HG02840 (cell line): ENCODE results near the gene ERI2.
A peak's percentile ranks its signal among the peaks of the same experiment; 100 is the strongest.
"Not testable (repeated sequence)": the region's sequence is repeated elsewhere in the genome, so short reads cannot be mapped to it uniquely, and the experiment has no call there.

Source experiments
- ATAC-seq: cut with Tn5 transposase; IDR thresholded peaks from one replicate; pipeline ENCODE4 v1.9.1; 2021; ENCODE audit warnings: mild to moderate bottlenecking, moderate library complexity, moderate number of reproducible peaks; ENCODE audit not compliant: unreplicated experiment, low FRiP score

ERI2 gene

DNA sequence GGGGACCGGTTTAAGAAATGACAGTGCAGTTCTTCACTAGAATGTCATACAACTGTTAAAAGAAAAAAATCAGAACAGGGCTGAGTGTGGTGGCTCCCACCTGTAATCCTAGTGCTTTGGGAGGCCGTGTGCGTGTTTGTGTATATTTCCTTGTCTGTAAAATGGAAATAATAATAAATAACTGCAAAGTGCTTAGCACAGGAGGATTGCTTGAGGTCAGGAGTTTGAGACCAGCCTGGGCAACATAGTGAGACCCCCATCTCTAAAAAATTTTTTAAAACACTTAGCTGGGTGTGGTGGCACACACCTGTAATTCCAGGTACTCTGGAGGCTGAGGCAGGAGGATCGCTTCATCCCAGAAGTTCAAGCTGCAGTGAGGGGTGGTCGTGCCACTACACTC lies 40.0 kb downstream of the ERI2 start:
- ATAC-seq, result no peak

DNA sequence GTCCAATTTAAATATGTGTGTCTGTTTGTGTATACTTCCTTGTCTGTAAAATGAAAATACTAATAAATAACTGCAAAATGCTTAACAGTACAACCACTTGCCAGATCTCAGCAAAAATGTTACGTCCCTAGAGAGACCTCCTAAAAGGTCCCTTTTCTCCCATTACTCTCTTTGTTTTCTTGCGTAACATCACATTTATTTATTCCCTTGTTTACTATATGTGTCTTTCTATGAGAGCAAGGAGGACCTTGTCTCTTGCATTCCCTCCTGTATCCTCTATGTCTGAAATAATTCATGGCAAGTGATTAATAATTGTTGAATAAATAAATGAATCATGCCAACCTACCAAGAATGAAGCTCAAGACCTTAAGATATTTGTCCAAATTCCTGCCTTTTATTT lies 40.5 kb downstream of the ERI2 start:
- no peak for ATAC-seq

DNA sequence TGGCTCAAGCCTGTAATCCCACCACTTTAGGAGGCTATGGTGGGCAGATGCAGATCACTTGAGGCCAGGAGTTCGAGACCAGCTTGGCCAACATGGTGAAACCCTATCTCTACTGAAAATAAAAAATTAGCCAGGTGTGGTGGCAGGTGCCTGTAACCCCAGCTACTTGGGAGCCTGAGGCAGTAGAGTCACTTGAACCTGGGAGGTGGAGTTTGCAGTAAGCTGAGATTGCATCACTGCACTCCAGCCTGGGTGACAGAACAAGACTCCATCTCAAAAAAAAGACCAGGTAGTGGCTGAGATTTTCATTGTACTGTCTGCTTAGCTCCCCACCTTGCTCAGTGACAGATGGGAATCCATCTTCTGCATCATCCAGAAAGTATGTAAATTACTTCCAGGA lies 41.8 kb downstream of the ERI2 start:
- ATAC-seq, result not testable (repeated sequence)

DNA sequence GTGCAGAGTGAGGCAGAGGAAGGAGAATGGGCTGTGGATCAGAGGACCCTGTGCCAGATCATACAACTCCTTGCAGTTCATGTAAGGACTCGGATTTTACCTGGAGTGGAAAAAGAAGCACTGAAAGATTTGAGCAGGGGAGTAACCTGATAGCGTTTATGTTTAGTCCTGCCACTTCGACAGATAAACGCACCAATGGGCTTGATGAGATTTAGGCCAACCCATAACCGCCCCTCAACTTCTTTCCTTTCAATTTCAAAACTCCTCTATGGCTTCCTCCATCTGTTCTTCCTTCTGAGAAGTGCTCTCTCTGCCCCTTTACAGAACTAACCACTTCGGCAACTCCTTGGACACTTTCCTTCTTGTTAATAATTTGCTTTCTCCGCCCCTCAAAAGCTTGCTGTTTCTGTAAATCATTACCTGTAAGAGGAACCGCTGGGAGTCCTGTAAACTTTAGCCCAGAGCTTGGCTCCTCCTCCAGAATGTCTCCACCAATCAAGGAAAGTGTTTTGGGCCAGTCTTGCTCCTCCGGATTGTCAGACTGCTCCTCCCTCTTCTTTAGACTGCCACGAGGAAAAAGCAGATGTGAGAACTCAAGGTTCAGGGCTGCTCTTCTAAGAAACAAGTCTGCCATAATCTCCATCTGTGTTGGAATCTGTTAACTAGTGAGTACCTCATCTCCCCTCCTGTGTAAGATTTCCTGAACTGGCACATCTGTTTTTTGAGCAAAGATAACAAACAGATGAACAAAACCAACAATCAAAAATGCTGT lies 42.6 kb downstream of the ERI2 start, which contains the start of gene ACSM3:
TSS of gene ACSM3 (plus strand) at position 554 of the 772 bp plus-strand sequence. CDS start 6,021 bp downstream, outside the sequence.
- ATAC-seq, result peak; percentile 97

DNA sequence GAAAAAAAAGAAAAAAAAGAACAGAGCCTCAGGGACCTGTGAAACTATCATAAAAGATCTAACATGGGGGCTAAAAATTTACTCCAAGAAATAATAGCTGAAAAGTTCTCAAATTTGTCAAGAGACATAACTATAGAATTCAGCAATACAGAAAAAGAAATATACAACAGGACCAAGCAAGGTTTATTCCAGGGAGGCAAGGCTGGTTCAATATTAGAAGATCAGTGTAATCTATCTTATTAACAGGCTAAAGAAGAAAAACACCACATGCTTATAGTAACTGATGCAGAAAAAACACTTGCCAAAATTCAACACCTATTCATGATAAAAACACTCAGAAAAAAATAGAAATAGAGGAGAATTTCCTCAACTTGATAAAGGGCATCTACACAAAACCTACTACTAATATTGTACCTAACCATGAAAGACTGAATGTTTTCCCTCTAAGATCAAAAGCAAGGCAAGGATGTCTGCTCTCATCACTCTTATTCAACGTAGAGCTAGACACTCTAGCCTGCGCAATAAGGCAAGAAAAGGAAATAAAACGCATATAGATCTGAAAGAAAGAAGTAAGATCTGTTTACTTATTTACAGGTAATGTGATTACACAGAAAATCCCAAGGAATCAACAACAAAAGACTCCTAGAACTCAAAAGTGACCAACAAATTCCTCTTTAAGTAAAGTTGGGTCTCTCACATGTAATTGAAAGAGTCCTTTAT lies 43.7 kb downstream of the ERI2 start:
- no peak for ATAC-seq

DNA sequence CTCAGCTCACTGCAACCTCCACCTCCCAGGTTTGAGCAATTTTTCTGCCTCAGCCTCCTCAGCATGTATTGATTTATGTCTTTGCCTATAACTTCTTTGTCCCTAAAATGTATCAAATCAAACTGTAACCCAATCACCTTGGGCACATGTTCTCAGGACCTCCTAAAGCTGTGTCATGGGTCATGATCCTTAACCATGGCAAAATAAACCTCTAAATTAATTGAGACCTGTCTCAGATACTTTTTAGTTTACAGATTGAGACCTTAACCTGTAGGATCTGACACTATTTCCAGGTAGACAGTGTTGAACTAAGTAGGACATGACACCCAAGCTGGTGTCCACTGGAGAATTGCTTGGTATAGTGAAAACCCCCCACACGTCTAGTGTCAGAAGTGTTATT lies 45.1 kb downstream of the ERI2 start:
- ATAC-seq, result no peak

DNA sequence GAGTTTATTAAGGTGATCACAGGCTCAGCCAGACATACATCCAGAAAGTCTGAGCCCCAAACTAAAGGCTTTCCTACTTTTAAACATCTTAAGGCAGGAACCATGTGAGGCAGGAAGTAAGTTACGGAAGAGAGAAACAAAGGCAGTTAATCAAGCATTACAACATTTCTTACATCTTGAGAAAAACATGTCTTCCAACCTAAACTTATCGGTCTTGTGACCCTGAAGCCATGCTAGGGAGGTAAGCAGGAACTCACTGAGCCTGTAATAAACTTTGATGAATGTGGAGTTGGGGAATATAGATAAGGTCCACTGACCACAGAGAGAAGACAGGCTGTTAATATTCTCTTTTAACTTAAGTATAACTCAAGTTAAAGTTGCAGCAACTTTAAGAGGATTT lies 45.9 kb downstream of the ERI2 start:
- ATAC-seq, result no peak

DNA sequence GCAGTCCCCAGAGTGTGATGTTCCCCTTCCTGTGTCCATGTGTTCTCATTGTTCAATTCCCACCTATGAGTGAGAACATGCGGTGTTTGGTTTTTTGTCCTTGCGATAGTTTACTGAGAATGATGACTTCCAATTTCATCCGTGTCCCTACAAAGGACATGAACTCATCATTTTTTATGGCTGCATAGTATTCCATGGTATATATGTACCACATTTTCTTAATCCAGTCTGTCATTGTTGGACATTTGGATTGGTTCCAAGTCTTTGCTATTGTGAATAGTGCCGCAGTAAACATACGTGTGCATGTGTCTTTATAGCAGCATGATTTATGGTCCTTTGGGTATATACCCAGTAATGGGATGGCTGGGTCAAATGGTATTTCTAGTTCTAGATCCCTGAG lies 50.5 kb downstream of the ERI2 start:
- ATAC-seq, result not testable (repeated sequence)

DNA sequence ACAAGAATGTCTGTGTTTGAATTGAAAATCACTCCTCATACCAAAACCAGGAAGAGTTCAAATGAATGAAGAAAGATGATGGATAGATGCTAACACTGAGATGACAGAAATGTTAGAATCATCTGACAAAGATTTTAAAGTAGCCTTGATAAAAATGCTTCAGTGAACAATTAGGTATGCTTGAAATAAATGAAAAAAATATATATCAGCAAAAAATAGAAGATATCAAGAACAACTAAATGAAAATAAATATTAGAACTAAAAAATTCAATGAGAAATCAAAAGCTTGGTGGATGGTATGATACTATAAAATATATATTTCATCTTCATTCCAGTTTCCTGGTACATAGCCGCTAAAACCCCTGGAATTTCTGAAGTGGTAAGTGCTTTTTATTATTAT lies 51.0 kb downstream of the ERI2 start:
- no peak for ATAC-seq

DNA sequence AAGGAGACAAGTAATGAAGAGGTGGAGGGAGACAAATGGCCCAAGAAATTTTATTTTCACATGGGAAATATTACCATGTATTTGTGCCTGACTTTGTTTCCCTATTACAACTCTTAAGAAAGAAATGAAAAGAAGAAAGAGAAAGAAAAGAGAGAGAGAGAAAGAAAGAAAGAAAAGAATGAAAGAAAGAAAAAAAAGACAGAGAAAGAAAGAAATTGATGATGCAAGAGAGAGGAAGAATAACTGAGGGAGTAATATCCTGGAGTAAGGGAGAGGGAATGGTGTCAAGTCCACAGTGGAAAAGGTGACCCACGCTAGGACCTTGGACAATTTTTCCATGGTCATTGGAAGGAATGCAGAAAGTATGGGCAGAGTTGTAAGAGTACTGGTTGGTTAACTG lies 52.5 kb downstream of the ERI2 start:
- no peak for ATAC-seq

DNA sequence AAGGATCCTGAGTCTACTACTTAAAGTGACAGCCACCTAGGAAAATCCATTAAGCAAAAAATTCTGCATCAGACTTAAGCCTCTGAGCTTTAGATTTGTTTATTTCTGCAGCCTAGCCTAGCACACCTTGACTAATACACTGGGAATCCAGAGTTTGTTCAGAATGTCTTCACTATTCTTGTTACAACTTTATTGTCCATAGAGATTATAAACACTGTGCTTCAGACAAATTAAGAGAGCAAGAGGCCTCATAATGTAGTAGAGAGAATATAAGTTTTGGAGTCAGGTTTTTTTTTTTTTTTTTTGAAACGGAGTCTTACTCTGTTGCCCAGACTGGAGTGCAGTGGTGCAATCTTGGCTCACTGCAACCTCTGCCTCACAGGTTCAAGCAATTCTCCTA lies 55.7 kb downstream of the ERI2 start:
- no peak for ATAC-seq

DNA sequence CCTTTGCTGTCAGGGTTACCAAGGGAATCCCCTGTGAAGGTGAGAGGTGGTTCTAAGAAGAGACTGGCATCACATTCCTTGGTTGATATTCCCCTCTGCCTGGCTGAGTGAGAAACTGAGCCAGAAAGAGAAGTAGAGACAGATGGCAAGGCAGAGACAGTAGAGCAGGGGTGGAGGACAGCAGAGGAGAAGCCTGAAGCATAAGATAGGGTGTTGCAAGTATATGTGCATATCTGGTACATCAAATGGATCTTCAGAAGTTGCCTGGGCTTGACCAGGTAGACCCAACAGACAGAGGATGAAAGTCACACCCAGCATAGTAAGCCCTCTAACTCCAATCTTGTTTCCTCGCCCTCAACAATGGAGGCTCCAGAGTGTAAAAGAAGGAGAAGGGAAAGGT lies 56.8 kb downstream of the ERI2 start:
- no peak for ATAC-seq

DNA sequence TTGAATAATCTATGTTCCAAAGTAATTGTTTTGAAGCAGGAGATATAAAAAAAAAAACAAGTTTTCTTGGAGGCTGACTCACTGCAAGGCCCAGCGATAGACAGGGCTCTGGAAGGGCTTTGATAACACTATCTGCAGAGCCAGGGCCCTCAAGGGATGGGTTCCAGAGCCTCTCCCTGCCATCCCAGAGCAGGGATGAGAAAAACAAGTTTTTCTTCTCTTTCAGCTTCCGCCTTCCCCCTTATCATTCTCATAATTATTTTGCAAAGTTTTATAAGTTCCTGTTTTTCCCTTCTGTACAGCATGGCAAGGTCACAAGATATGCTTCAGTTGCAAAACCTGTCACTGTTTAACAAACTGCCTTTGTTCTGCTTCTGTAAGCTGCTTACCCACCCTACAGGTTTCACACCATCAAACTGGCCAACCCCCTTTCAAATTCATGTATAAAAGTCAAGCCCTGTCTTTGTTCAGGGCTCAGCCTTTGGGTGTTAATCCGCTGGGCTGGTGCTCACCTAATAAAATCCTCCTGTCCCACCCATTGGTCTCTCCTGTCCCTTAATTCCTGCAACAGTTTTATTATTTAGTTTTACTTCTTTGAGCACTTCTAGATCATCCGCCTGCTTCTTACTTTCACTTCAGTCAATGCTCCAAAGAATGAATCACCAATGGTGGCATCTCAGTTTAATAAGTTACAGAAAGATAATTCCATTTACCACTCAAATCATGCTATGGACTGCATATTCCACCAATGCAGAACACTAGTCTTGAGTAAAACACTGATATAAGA lies 59.0 kb downstream of the ERI2 start:
- no peak for ATAC-seq

DNA sequence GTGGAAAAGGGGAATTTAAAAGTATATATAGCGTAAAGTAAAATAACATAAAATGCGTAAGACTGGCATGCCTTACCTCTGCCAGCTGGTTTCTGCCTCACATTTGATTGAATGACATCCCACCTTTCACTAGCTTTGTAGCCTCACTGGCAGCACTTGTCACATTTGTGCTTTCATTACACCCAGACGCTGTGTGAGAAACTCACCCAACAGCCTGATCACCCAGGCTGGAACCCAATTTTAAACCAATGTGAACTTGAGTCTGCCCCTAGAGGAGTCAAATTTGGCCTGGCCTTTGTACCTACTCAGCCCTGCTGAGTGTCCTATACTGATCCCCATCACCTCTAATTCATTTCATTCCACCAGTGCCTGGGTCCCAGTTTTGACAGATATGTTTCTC lies 59.8 kb downstream of the ERI2 start:
- no peak for ATAC-seq
